Measurements from ENCODE around the gene SSC5D. TPM values are rescaled to one million over a fixed set of nuclear protein-coding genes. Genes with fewer than 3 reads are reported as not detected.
A peak's percentile ranks its signal among the peaks of the same experiment; 100 is the strongest.

SSC5D gene
- total RNA-seq, 1 experiment from 2014 or later = 0.86 TPM

DNA sequence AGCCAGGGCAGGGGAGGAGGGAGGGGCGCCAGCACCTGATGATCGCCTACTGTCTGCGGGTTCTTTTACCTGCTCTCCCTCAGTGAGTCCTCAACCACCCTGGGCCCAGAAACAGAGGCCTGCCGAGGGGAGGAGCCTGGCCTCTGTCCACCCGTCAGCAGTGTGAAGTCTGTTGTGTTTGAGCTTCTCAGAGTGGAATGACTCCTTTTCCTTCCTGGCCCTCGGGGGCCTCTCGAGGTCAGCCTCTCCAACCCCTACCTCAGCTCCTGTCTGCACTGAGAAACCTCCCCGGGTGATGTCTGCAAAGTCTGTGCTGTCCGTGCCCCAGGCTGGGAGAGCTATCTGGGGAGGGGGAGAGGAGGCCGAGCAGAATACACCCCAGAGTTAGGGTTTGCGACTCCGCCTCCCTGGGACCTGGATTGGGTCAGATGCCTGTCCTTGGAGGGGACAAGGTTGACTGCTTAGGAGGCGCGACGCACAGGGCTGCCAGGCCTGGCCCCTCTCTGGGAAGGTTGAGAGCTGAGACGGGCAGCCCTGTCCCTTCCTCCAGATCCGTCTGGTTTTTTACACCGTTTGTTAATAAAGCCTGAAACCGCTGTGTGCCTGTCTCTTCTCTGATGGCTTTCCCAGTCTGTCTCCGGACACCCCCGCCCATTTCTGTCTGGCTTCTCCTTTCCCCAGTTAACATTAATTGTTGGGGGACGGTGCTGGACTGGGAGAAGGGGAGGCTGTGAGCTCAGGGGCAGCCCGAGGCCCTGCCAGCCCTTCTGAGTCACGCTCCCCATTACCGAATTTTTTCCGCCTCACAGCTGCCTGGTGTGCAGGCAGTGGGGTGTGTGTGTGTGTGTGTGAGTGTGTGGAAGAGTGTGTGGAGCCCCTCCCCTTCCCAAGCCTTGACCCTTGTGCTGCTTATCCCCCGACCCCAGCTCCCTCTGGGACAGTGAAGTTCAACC, 989 bp upstream of the SSC5D start:
- intact Hi-C loops (cut with micrococcal nuclease; ENCODE audit: unreplicated experiment) = no loop called here
- Histone ChIP-seq H3K9me3 (no peaks in the 10 kb centered on the region), H3K4me3 (ENCODE audit: low read depth, low read length) (no peak overlapping the region), H3K27me3 (replicated peaks; ENCODE audit: control insufficient read depth, insufficient read depth, low read length) (no peaks in the 10 kb centered on the region), H3K4me1 (0 out of 2 replicates have a peak, but pooled peaks cover 3% of the 10 kb centered on the region), H3K36me3 (ENCODE audit: control insufficient read depth, insufficient read depth, low read length) (no peaks in the 10 kb centered on the region; the same call in 1 of the 2 replicates)
- Mint-ChIP-seq H3K9me3 (ENCODE audit: unreplicated experiment) (no peaks in the 10 kb centered on the region), H3K27ac (ENCODE audit: unreplicated experiment) (no peak overlapping the region), H3K36me3 (ENCODE audit: insufficient read depth, unreplicated experiment) (peaks cover 30% of the 10 kb centered on the region), H3K4me1 (ENCODE audit: low read depth, unreplicated experiment) (peaks cover 7% of the 10 kb centered on the region), H3K4me3 (ENCODE audit: unreplicated experiment) (no peak overlapping the region), H3K27me3 (ENCODE audit: insufficient read depth, unreplicated experiment) (no peaks in the 10 kb centered on the region)
- no TSS peak for BruUV-seq (replicated peaks)
- ChIA-PET POLR2A (interaction anchor here (1.0 to 1.3 kb wide), 2 partner anchors 10 to 11 kb away, joined by 4 to 5 read pairs; partner anchors contain the start of gene ZNF628), CTCF (interaction anchor here (1.3 kb wide), 1 partner anchor 17 kb away, joined by 6 read pairs; no protein-coding TSS in a partner anchor)
- peak in 1 of 2 experiments; percentile 51 for DNase-seq
- TF ChIP-seq, protein P1, sequence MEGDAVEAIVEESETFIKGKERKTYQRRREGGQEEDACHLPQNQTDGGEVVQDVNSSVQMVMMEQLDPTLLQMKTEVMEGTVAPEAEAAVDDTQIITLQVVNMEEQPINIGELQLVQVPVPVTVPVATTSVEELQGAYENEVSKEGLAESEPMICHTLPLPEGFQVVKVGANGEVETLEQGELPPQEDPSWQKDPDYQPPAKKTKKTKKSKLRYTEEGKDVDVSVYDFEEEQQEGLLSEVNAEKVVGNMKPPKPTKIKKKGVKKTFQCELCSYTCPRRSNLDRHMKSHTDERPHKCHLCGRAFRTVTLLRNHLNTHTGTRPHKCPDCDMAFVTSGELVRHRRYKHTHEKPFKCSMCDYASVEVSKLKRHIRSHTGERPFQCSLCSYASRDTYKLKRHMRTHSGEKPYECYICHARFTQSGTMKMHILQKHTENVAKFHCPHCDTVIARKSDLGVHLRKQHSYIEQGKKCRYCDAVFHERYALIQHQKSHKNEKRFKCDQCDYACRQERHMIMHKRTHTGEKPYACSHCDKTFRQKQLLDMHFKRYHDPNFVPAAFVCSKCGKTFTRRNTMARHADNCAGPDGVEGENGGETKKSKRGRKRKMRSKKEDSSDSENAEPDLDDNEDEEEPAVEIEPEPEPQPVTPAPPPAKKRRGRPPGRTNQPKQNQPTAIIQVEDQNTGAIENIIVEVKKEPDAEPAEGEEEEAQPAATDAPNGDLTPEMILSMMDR (IDR thresholded peaks at IDR 0.05; ENCODE audit: insufficient read depth in 1 of 2, low read depth in 1 of 2, low read length in 1 of 2, severe bottlenecking in 1 of 2, unreplicated experiment in 1 of 2) = no peak

DNA sequence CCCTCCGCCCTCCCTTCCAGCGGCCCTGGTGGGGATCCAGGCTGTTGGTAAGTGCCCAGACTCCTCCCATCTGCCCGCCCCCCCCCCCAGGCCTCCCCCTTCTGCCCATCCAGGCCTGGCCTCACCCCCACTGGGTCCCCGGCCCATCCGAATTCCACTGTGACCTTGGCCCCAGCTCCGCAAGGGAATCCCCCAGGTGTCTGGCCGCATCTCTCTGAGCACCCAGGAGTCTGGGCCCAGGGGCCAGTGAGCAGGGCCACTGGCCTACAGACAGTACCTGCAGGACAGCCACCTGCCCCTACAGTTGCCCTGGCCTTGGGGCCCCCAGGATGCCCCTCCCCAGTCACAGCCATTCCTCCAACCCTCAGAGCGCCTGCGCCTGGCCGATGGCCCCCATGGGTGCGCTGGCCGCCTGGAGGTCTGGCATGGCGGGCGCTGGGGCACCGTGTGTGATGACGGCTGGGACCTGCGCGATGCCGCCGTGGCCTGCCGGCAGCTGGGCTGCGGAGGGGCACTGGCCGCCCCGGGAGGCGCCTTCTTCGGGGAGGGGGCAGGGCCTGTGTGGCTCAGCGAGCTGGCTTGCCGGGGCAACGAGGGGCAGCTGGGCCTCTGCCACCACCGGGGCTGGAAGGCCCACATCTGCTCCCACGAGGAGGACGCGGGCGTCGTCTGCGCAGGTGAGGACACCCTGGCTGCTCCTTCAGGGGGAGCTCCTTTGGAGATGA, 912 bp downstream of the SSC5D start:
- no peaks in the 10 kb centered on the region for H3K9me3 Mint-ChIP-seq (ENCODE audit: unreplicated experiment)
- no peaks in the 10 kb centered on the region for H3K27me3 ChIP-seq (replicated peaks; ENCODE audit: control insufficient read depth, insufficient read depth, low read length)
- no TSS peak for BruUV-seq (replicated peaks)
- ChIA-PET CTCF (interaction anchor here (0.7 kb wide), 1 partner anchor 150 kb away, joined by 3 read pairs; the partner anchor contains the start of gene KMT5C), POLR2A (interaction anchor here (1.0 to 1.6 kb wide), 2 partner anchors 13 to 116 kb away, joined by 3 to 11 read pairs; partner anchors contain the start of genes ZNF628 and ZNF865)
- H3K9me3 ChIP-seq = no peaks in the 10 kb centered on the region
- no peaks in the 10 kb centered on the region for H3K36me3 ChIP-seq (ENCODE audit: control insufficient read depth, insufficient read depth, low read length)
- no peaks in the 10 kb centered on the region for H3K27me3 Mint-ChIP-seq (ENCODE audit: insufficient read depth, unreplicated experiment)
- TF ChIP-seq, protein P1 (IDR thresholded peaks at IDR 0.05; ENCODE audit: insufficient read depth in 1 of 2, low read depth in 1 of 2, low read length in 1 of 2, severe bottlenecking in 1 of 2, unreplicated experiment in 1 of 2) = no peak
- H3K4me1 Mint-ChIP-seq (ENCODE audit: low read depth, unreplicated experiment) = peaks cover 7% of the 10 kb centered on the region
- peaks cover 7% of the 10 kb centered on the region; the same call in 1 of the 2 replicates for H3K4me1 ChIP-seq
- no peak for DNase-seq
- no peak overlapping the region for H3K27ac Mint-ChIP-seq (ENCODE audit: unreplicated experiment)
- H3K4me3 Mint-ChIP-seq (ENCODE audit: unreplicated experiment) = no peak overlapping the region
- peaks cover 32% of the 10 kb centered on the region for H3K36me3 Mint-ChIP-seq (ENCODE audit: insufficient read depth, unreplicated experiment)
- intact Hi-C loops (cut with micrococcal nuclease; ENCODE audit: unreplicated experiment) = no loop called here
- no peak overlapping the region for H3K4me3 ChIP-seq (ENCODE audit: low read depth, low read length)
